Ovary (tissue), 9 donors: ENCODE data around the gene PMF1. TPM values are rescaled to one million over a fixed set of nuclear protein-coding genes. Genes with fewer than 3 reads are reported as not detected.

ENCODE experiments used
- DNase-seq, 5 donors: peaks; one replicate each; pipeline ENCODE4 v3.0.0-alpha.2; 2019 to 2020
- H3K27ac ChIP-seq, 2 donors: fragments of 200-600 bp; one replicate each; pipeline versions ENCODE4 v1.5.1 to v1.8.0; 2019 to 2022
- H3K27me3 ChIP-seq: fragments of 200-600 bp; one replicate; pipeline ENCODE4 v1.8.0; 2022
- H3K36me3 ChIP-seq: fragments of 200-600 bp; sonication (generic); one replicate; pipeline ENCODE4 v1.5.1; 2019
- H3K4me1 ChIP-seq: one replicate; pipeline ENCODE4 v1.8.1; 2013; ENCODE audit warnings: mild to moderate bottlenecking, moderate library complexity; ENCODE audit not compliant: insufficient read depth
- H3K4me3 ChIP-seq: fragments of 200-600 bp; sonication (generic); one replicate; pipeline ENCODE4 v1.5.1; 2017
- H3K9me3 ChIP-seq, 2 donors: fragments of 200-600 bp in 1 of 2; sonication (generic) in 1 of 2; one replicate each; pipeline versions ENCODE4 v1.5.1 to v1.8.1; 2013 to 2019; ENCODE audit warnings: mild to moderate bottlenecking in 1 of 2, moderate library complexity in 1 of 2
- EP300 ChIP-seq: sonication (generic); formaldehyde crosslinking; IDR thresholded peaks from one replicate; pipeline ENCODE4 v1.6.1; 2017; ENCODE audit warnings: antibody characterized with exemption
- POLR2A ChIP-seq: fragments of 450-650 bp; IDR thresholded peaks from one replicate; pipeline ENCODE4 v1.6.1; 2017; ENCODE audit warnings: antibody characterized with exemption, mild to moderate bottlenecking, moderate library complexity
- WGBS, 3 donors: extraction: QIAGEN DNeasy Blood & Tissue Kit in 1 of 3; methylation state at CpG; one replicate each; pipeline versions ENCODE4 v1.1.5 to v1.1.7; 2013 to 2017; 5-methylcytosine and 5-hydroxymethylcytosine counted together
- intact Hi-C, 4 donors: fragments of 100-400 bp; cut with DNase I; formaldehyde crosslinking; loops; one replicate each; pipeline versions ENCODE4 v1.11.0 to v1.15.1; 2022 to 2023
- polyA plus RNA-seq, 2 donors: library from polyadenylated mRNA; stranded (reverse); fragments of 200-250 nt in 1 of 2; fragments of 350-450 nt in 1 of 2; fragmentation: Illumina TruSeq in 1 of 2; extraction: RNeasy Lipid Tissue Mini Kit (QIAGEN cat#74804) in 1 of 2; gene quantifications; one replicate each; pipeline ENCODE4 v1.2.3, GENCODE V29; 2013 to 2014
- total RNA-seq, 7 donors: library from RNA; depleted of rRNA in 2 of 7; stranded (reverse); fragments of >200 nt in 2 of 7; fragmentation: NEBNext Ultra II Directional in 3 of 7; extraction: Animal tissue kit (Norgen Biotek cat#: 25700) in 3 of 7; gene quantifications; one replicate each; pipeline versions ENCODE4 v1.1.0 to v1.2.4, GENCODE V29; 2016 to 2023
- TF ChIP-seq, protein P1 (sequence below), 3 donors: fragments of 450-650 bp in 2 of 3; fragments of 200-600 bp in 1 of 3; IDR thresholded peaks; one replicate each; pipeline versions ENCODE4 v1.5.1 to v1.8.0; 2016 to 2022; ENCODE audit warnings: antibody characterized with exemption in 3 of 3, mild to moderate bottlenecking in 1 of 3
- donor health status: DM: no; HTN: no; CAD: no; lungs with moderate emphysema.
- donor health status: DM: no; HTN: no; CAD: no.
- donor health status: Bipolar disorder and iron deficiency.
- donor health status: DM: yes; HTN: yes; CAD: no.
- donor health status: DM: no; HTN: no; CAD: no.
- donor health status: DM: yes; HTN: yes; CAD: no.

Gene PMF1
- total and polyA plus RNA-seq, 9 donors = 35.0 to 84.2 (median 53.0) TPM

DNA sequence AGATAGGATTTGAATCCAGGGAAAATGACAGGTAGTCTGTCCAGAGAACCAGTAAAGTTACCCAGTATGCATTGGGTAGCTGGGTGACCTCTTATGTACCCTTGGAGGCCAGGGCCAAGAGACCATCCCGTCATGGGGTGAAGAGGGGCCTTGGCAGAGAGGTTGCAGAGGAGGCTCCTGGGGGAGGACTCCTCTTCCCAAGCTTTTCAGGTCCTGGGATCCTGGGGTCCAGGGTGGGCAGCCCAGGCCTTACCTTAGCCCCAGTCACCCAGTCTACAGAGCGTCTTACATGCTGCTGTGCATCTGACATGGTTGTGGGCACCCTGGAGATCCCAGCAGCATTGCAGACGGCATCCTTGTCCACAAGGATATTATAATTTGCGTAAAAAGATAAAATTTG, 14.0 kb downstream of the PMF1 start:
- H3K4me1 ChIP-seq = no peaks in the 10 kb centered on the region
- WGBS, 3 donors = 74 to 81% (median 80%) methylated on average over 4 of the region's 4 CpGs
- no peaks in the 10 kb centered on the region for H3K9me3 ChIP-seq
- no peaks in the 10 kb centered on the region for H3K27me3 ChIP-seq
- TF ChIP-seq POLR2A (no peak), EP300 (no peak)
- TF ChIP-seq, protein P1, sequence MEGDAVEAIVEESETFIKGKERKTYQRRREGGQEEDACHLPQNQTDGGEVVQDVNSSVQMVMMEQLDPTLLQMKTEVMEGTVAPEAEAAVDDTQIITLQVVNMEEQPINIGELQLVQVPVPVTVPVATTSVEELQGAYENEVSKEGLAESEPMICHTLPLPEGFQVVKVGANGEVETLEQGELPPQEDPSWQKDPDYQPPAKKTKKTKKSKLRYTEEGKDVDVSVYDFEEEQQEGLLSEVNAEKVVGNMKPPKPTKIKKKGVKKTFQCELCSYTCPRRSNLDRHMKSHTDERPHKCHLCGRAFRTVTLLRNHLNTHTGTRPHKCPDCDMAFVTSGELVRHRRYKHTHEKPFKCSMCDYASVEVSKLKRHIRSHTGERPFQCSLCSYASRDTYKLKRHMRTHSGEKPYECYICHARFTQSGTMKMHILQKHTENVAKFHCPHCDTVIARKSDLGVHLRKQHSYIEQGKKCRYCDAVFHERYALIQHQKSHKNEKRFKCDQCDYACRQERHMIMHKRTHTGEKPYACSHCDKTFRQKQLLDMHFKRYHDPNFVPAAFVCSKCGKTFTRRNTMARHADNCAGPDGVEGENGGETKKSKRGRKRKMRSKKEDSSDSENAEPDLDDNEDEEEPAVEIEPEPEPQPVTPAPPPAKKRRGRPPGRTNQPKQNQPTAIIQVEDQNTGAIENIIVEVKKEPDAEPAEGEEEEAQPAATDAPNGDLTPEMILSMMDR (IDR thresholded peaks at IDR 0.05) = no peak
- H3K4me3 ChIP-seq = no peak overlapping the region
- intact Hi-C loops = loop anchor here in 3 of 4 donors (2.0 to 5.0 kb wide), 3 partner anchors 74 to 136 kb away; partner anchors contain the start of gene SEMA4A (in 1 of the 3)
- DNase-seq = no peak
- no peak overlapping the region for H3K27ac ChIP-seq
- no peaks in the 10 kb centered on the region for H3K36me3 ChIP-seq

DNA sequence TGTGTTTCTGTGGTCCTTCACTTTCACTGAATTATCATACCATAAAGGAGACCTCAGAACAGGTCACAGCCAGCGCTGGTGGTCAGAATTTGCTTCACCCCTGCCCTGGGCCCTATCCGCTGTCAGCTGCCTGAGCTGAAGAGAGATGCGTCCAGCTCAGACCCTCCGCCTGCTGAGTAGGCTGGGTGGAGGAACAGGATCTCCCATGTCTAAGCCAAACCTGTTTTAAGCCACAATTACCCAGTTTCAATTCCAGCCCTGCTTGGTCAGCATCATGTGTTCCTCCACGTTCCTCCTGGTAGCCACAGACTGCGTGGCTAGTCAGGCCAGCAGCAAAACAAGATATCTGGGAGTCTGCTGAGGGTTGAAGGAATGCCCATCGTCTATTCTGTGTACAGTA, 15.7 kb downstream of the PMF1 start:
- 67 to 90% (median 84%) methylated on average over 7 of the region's 7 CpGs for WGBS, 3 donors
- no peak for TF ChIP-seq EP300
- TF ChIP-seq, protein P1 (IDR thresholded peaks at IDR 0.05) = no peak
- TF ChIP-seq POLR2A = no peak
- no peaks in the 10 kb centered on the region for H3K36me3 ChIP-seq
- H3K27ac ChIP-seq = no peak overlapping the region
- DNase-seq = no peak
- H3K4me3 ChIP-seq = no peak overlapping the region
- H3K27me3 ChIP-seq = no peaks in the 10 kb centered on the region
- intact Hi-C loops = loop anchor here in 2 of 4 donors (5.0 kb wide), 2 partner anchors 76 to 136 kb away; partner anchors contain the start of gene SEMA4A (in 1 of the 2)
- no peaks in the 10 kb centered on the region for H3K4me1 ChIP-seq
- no peaks in the 10 kb centered on the region for H3K9me3 ChIP-seq

DNA sequence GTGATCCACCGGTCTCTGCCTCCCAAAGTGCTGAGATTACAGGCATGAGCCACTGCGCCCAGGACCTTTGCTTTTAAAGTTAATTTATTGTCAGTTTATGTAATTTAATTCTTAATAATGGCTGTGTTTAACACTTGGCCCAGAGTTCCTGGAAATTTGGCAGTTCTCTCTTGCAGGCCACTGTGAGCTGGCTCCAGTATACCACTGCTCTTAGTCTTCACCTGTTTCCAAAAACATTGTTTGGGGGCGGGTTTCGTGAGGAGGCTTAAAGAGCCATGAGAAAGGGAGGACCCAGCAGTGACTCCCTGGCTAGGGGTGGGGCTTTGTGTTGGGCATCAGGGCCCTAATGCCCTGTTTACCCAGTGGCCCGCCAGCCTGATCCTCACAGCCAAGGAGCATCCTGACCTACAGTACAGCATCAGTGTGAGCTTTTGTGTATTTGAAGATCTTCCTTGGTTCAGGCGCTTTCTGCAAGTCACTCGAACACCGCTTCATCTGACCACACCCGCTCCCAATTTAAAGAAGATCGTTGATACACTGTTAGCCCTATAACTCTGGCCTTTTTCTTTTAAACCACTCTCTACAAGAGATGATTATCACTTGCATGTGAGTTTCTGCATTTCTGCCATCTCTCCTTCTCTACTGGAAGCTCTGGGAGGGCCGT, 17.1 kb downstream of the PMF1 start:
- intact Hi-C loops = loop anchor here in 3 of 4 donors (5.0 to 10.0 kb wide), 4 partner anchors 78 to 195 kb away; partner anchors contain the start of gene SEMA4A (in 1 of the 3)
- WGBS, 3 donors = 81 to 87% (median 87%) methylated on average over 11 of the region's 11 CpGs

DNA sequence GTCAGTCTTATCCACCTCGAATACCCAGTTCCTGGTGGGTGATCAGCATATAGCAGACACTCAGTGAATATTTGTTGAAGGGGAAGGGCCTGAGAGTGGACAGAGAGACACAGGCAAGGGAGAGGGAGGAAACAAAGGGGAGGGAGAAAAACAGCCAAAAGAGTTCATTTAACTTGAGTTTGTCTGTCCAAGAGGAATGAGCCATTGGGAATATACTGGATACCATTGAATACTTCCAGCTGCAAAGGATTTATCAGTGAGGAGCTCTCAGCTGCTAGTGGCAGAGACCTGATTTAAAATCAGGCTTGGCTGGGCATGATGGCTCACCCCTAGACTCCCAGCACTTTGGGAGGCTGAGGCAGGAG, 17.6 kb downstream of the PMF1 start:
- DNase-seq = no peak
- Histone ChIP-seq H3K9me3 (no peaks in the 10 kb centered on the region), H3K36me3 (no peaks in the 10 kb centered on the region), H3K4me3 (no peak overlapping the region), H3K4me1 (no peaks in the 10 kb centered on the region), H3K27me3 (no peaks in the 10 kb centered on the region), H3K27ac (no peak overlapping the region)
- TF ChIP-seq EP300 = no peak
- TF ChIP-seq, protein P1 (IDR thresholded peaks at IDR 0.05) = no peak
- TF ChIP-seq POLR2A = no peak
- 85 to 93% (median 86%) methylated on average over 1 of the region's 1 CpG for WGBS, 3 donors
- intact Hi-C loops = loop anchor here in 2 of 4 donors (5.0 to 10.0 kb wide), 2 partner anchors 143 to 194 kb away; no protein-coding TSS in a partner anchor

More for the DNA sequence above, 17.1 kb downstream of the PMF1 start:
- H3K36me3 ChIP-seq = no peaks in the 10 kb centered on the region
- H3K4me3 ChIP-seq = no peak overlapping the region
- DNase-seq = no peak
- H3K9me3 ChIP-seq = no peaks in the 10 kb centered on the region
- H3K27me3 ChIP-seq = no peaks in the 10 kb centered on the region
- TF ChIP-seq POLR2A = no peak
- no peak for TF ChIP-seq EP300
- no peak overlapping the region for H3K27ac ChIP-seq
- H3K4me1 ChIP-seq = no peaks in the 10 kb centered on the region
